ENCODE data around the gene CCR2. TPM values are rescaled to one million over a fixed set of nuclear protein-coding genes. Genes with fewer than 3 reads are reported as not detected.

CCR2 gene
- polyA plus RNA-seq, 1 of the 3 experiments (the other 2 are of a cell fraction) = not detected

GRCh38 chr3:46408853-46409252 lies 54.9 kb downstream of the CCR2 start:
- ChIA-PET CTCF (interaction anchor here (1.7 to 1.8 kb wide), 2 partner anchors 30 to 149 kb away, joined by 4 to 5 read pairs; no protein-coding TSS in a partner anchor), POLR2A (no interaction called here)
- Histone ChIP-seq H4K20me1 (ENCODE audit: insufficient read depth) (no peaks in the 10 kb centered on the region), H3K27me3 (ENCODE audit: insufficient read depth) (no peaks in the 10 kb centered on the region; the same call in 1 of the 2 replicates), H3K9me2 (no peaks in the 10 kb centered on the region), H3K36me3 (replicated peaks in 1 of 2; ENCODE audit: control insufficient read depth in 1 of 2, insufficient read depth in 2 of 2, low read length in 1 of 2) (no peaks in the 10 kb centered on the region), H3K79me2 (ENCODE audit: insufficient read depth) (no peaks in the 10 kb centered on the region), H3F3A (replicated peaks; ENCODE audit: insufficient read depth) (no peaks in the 10 kb centered on the region), H3K4me1 (ENCODE audit: control insufficient read depth in 1 of 2, insufficient read depth in 2 of 2, low read depth in 1 of 2, low read length in 1 of 2) (no peaks in the 10 kb centered on the region), H2AFZ (ENCODE audit: low read depth) (no peak overlapping the region), H3K4me2 (no peak overlapping the region), H3K9ac (no peak overlapping the region), H3K27ac (ENCODE audit: low read depth in 2 of 2, low read length in 1 of 2) (no peak overlapping the region), H3K4me3 (ENCODE audit: low read depth in 2 of 2, low read length in 1 of 2) (no peak overlapping the region), H3K9me3 (no peaks in the 10 kb centered on the region)
- no peak for DNase-seq
- 22% methylated on average over 7 of the region's 7 CpGs for WGBS (ENCODE audit: low lambda C conversion rate)
- TF ChIP-seq RFX5 (IDR thresholded peaks at IDR 0.05; ENCODE audit: low read length) (no peak), FOXM1 (IDR thresholded peaks at IDR 0.05; ENCODE audit: low read depth) (no peak), FOSL2 (IDR thresholded peaks at IDR 0.05; ENCODE audit: borderline replicate concordance, low read depth) (no peak), TAF1 (IDR thresholded peaks at IDR 0.05; ENCODE audit: borderline replicate concordance, low read depth, low read length) (no peak), YY1 (IDR thresholded peaks at IDR 0.05; ENCODE audit: low read depth) (no peak), RAD21 (IDR thresholded peaks at IDR 0.05; ENCODE audit: low read length) (no peak), SIN3A (IDR thresholded peaks at IDR 0.05; ENCODE audit: borderline replicate concordance, low read depth, low read length) (no peak), ELF1 (IDR thresholded peaks at IDR 0.05) (no peak), PBX3 (IDR thresholded peaks at IDR 0.05) (no peak), MEF2A (IDR thresholded peaks at IDR 0.05; ENCODE audit: borderline replicate concordance, low read depth) (no peak), RCOR1 (IDR thresholded peaks at IDR 0.05; ENCODE audit: low read length) (no peak), SMC3 (IDR thresholded peaks at IDR 0.05; ENCODE audit: low read depth, low read length) (no peak), POLR2AphosphoS5 (IDR thresholded peaks at IDR 0.05; ENCODE audit: low read depth, low read length) (no peak)
- TF ChIP-seq, protein P1, sequence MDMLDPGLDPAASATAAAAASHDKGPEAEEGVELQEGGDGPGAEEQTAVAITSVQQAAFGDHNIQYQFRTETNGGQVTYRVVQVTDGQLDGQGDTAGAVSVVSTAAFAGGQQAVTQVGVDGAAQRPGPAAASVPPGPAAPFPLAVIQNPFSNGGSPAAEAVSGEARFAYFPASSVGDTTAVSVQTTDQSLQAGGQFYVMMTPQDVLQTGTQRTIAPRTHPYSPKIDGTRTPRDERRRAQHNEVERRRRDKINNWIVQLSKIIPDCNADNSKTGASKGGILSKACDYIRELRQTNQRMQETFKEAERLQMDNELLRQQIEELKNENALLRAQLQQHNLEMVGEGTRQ (IDR thresholded peaks at IDR 0.05; ENCODE audit: borderline replicate concordance, low read depth, low read length) = no peak

- Histone ChIP-seq H3K4me1 (ENCODE audit: control insufficient read depth in 1 of 2, insufficient read depth in 2 of 2, low read depth in 1 of 2, low read length in 1 of 2) (no peaks in the 10 kb centered on the region), H3K9me2 (no peaks in the 10 kb centered on the region), H3K79me2 (ENCODE audit: insufficient read depth) (no peaks in the 10 kb centered on the region), H3K9ac (no peak overlapping the region), H3K4me2 (no peak overlapping the region), H3K27me3 (ENCODE audit: insufficient read depth) (no peaks in the 10 kb centered on the region; the same call in 1 of the 2 replicates), H2AFZ (ENCODE audit: low read depth) (no peak overlapping the region), H3K4me3 (ENCODE audit: low read depth in 2 of 2, low read length in 1 of 2) (no peak overlapping the region), H3K9me3 (no peaks in the 10 kb centered on the region), H3K36me3 (replicated peaks in 1 of 2; ENCODE audit: control insufficient read depth in 1 of 2, insufficient read depth in 2 of 2, low read length in 1 of 2) (no peaks in the 10 kb centered on the region), H3F3A (replicated peaks; ENCODE audit: insufficient read depth) (no peaks in the 10 kb centered on the region), H4K20me1 (ENCODE audit: insufficient read depth) (no peaks in the 10 kb centered on the region), H3K27ac (ENCODE audit: low read depth in 2 of 2, low read length in 1 of 2) (no peak overlapping the region)
- POLR2A ChIA-PET = no interaction called here
- no peak for TF ChIP-seq GATA2 (CRISPR knock-in tag; IDR thresholded peaks at IDR 0.05)
- no peak for TF ChIP-seq SMC3 (IDR thresholded peaks at IDR 0.05; ENCODE audit: low read depth, low read length)
- TF ChIP-seq EZH2phosphoT487 (IDR thresholded peaks at IDR 0.05; ENCODE audit: borderline replicate concordance, low read depth) = no peak
- no peak for TF ChIP-seq NRF1 (IDR thresholded peaks at IDR 0.05; ENCODE audit: low read depth, low read length)
- TF ChIP-seq, protein P2, sequence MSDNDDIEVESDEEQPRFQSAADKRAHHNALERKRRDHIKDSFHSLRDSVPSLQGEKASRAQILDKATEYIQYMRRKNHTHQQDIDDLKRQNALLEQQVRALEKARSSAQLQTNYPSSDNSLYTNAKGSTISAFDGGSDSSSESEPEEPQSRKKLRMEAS (IDR thresholded peaks at IDR 0.05; ENCODE audit: low read depth) = no peak
- TF ChIP-seq, protein P3, sequence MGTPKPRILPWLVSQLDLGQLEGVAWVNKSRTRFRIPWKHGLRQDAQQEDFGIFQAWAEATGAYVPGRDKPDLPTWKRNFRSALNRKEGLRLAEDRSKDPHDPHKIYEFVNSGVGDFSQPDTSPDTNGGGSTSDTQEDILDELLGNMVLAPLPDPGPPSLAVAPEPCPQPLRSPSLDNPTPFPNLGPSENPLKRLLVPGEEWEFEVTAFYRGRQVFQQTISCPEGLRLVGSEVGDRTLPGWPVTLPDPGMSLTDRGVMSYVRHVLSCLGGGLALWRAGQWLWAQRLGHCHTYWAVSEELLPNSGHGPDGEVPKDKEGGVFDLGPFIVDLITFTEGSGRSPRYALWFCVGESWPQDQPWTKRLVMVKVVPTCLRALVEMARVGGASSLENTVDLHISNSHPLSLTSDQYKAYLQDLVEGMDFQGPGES (IDR thresholded peaks at IDR 0.05; ENCODE audit: low read depth, low read length) = no peak
- no peak for TF ChIP-seq TEAD4 (IDR thresholded peaks at IDR 0.05; ENCODE audit: borderline replicate concordance, insufficient read depth)
- no peak for DNase-seq
- 60% methylated on average over 9 of the region's 9 CpGs for WGBS (ENCODE audit: low lambda C conversion rate)
- CTCF ChIA-PET = interaction anchor here (1.3 to 1.7 kb wide), 2 partner anchors 32 to 148 kb away, joined by 4 to 5 read pairs; no protein-coding TSS in a partner anchor
Measured at GRCh38 chr3:46409739-46410489, 56.0 kb downstream of the CCR2 start.
